Measurements from ENCODE around the gene CCDC198. TPM values are rescaled to one million over a fixed set of nuclear protein-coding genes. Genes with fewer than 3 reads are reported as not detected.
A peak's percentile ranks its signal among the peaks of the same experiment; 100 is the strongest.

Gene CCDC198
- total and polyA plus RNA-seq, 8 donors, result 0.30 to 1.3 TPM; not detected in 6

DNA sequence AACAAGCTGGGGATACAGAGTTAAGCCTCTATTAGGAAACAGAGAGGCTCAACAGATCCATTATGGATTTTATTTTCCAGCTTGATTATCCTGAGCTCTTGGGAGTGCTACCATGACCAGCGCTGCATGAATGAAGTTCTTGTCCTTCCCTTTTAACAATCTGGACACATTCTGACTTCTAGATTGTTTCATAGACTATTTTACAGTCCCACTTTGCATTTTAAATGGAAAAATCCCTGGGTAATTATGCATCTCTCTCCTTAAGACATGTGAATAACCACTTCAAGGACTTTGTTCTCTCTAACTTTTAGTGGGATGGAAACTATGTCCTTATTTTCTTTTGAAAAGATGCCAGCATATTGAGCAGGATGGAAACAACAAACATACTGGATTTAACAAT lies 2.0 kb downstream of the CCDC198 start:
- no peaks in the 10 kb centered on the region for H3K27me3 ChIP-seq
- no peak overlapping the region for H3K27ac ChIP-seq
- intact Hi-C loops (cut with DNase I; ENCODE audit: low total_unique reads), result no loop called here
- DNase-seq, result no peak
- H3K36me3 ChIP-seq, result no peaks in the 10 kb centered on the region
- peaks cover 0 to 5% (median 0%) of the 10 kb centered on the region in 4 donors for H3K4me1 ChIP-seq
- no peaks in the 10 kb centered on the region for H3K9me3 ChIP-seq
- TF ChIP-seq POLR2A (IDR thresholded peaks at IDR 0.05) (no peak), EP300 (IDR thresholded peaks at IDR 0.05) (no peak), POLR2AphosphoS5 (IDR thresholded peaks at IDR 0.05) (no peak)
- TF ChIP-seq, protein P1, sequence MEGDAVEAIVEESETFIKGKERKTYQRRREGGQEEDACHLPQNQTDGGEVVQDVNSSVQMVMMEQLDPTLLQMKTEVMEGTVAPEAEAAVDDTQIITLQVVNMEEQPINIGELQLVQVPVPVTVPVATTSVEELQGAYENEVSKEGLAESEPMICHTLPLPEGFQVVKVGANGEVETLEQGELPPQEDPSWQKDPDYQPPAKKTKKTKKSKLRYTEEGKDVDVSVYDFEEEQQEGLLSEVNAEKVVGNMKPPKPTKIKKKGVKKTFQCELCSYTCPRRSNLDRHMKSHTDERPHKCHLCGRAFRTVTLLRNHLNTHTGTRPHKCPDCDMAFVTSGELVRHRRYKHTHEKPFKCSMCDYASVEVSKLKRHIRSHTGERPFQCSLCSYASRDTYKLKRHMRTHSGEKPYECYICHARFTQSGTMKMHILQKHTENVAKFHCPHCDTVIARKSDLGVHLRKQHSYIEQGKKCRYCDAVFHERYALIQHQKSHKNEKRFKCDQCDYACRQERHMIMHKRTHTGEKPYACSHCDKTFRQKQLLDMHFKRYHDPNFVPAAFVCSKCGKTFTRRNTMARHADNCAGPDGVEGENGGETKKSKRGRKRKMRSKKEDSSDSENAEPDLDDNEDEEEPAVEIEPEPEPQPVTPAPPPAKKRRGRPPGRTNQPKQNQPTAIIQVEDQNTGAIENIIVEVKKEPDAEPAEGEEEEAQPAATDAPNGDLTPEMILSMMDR (IDR thresholded peaks at IDR 0.05), result no peak
- 77 to 94% (median 88%) methylated on average over 1 of the region's 1 CpG for WGBS, 5 donors
- H3K4me3 ChIP-seq, result no peak overlapping the region

DNA sequence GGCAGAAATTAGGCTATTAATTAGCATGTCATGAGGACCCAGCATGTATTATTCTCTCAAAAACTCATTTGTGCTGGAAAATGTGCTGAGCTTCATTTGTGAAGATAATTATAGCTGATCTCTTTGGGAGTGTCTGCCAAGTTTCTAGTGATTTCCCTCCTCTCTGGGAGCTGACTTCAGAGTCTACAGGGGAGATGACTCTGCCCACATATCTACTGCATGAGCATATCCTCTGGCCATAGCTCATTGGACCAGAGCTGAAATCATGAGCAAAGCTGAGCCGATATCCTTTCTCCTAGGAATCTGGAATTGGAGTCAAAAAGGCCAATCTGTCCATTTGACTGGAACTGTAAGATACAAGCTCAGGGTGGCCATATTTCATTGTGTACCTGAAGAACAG lies 5.9 kb downstream of the CCDC198 start:
- H3K4me1 ChIP-seq, result peaks cover 0 to 5% (median 0%) of the 10 kb centered on the region in 4 donors
- peak in 1 of 2 donors; percentile 47 for DNase-seq
- TF ChIP-seq EP300 (IDR thresholded peaks at IDR 0.05) (no peak), POLR2AphosphoS5 (IDR thresholded peaks at IDR 0.05) (no peak), POLR2A (IDR thresholded peaks at IDR 0.05) (no peak)
- TF ChIP-seq, protein P1 (IDR thresholded peaks at IDR 0.05), result no peak
- intact Hi-C loops (cut with DNase I; ENCODE audit: low total_unique reads), result loop anchor here (5.0 kb wide), 1 partner anchor 585 kb away; no protein-coding TSS in a partner anchor
- 53 to 84% (median 77%) methylated on average over 1 of the region's 1 CpG for WGBS, 5 donors
- no peaks in the 10 kb centered on the region for H3K36me3 ChIP-seq
- no peaks in the 10 kb centered on the region for H3K27me3 ChIP-seq
- H3K27ac ChIP-seq, result no peak overlapping the region
- H3K9me3 ChIP-seq, result no peaks in the 10 kb centered on the region
- no peak overlapping the region for H3K4me3 ChIP-seq

DNA sequence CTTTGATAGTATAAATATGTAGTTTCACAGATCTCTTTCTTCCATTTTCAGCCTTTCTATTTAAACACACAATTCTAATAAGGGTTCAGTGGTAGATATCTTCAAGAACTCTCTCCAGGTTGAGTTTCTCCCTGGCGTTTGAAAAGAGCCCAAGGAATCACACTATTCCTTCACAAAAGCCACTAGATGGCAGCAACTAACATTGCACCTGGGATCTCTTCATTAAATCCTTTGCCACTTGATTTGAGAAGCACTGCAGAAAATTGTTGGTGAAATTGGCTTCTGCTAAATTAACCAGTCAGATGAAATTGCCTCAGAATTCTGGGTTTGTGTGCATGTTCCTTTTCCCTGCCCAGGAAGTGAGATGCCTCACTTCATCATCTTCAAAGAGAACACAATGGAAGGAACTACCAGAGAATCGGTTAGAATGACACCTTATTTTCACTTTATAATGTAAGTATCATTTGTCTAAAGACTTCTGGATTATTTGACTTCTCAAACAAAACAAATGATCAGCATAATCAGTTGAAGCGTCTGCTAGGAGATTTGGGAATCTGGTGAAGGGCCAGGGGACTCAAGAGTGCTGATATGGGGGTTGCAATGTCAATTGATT lies 6.8 kb downstream of the CCDC198 start:
- peak in 1 of 2 donors; percentile 78 for DNase-seq
- H3K9me3 ChIP-seq, result no peaks in the 10 kb centered on the region
- no peaks in the 10 kb centered on the region for H3K36me3 ChIP-seq
- H3K4me3 ChIP-seq, result no peak overlapping the region
- intact Hi-C loops (cut with DNase I; ENCODE audit: low total_unique reads), result loop anchor here (5.0 kb wide), 1 partner anchor 585 kb away; no protein-coding TSS in a partner anchor
- TF ChIP-seq POLR2A (IDR thresholded peaks at IDR 0.05), result no peak
- TF ChIP-seq, protein P1 (IDR thresholded peaks at IDR 0.05), result peak in 4 of 7 experiments; percentile 17 to 48 (median 35)
- no peaks in the 10 kb centered on the region for H3K27me3 ChIP-seq
- H3K27ac ChIP-seq, result no peak overlapping the region
- H3K4me1 ChIP-seq, result peaks cover 0 to 5% (median 0%) of the 10 kb centered on the region in 4 donors
- 29 to 37% (median 34%) methylated on average over 3 of the region's 3 CpGs for WGBS, 5 donors

DNA sequence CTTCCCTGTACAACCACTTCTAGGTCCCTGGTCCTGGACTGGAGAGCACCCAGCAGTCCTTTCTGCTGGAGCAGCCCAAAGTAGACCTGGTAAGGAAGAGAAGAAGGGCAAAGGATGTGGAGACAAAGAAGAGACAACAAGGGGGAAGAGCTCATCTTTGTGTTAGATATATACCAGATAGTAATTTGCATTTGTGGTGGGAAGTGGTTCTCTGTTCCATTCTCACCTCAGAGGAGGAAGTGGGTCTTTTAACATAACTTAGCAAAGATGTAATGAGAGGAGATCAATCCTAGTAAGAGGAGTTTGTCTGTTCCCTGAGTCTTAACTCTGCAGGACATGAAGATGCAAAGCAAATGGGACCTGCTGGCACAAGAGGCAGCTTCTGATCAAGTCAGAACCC lies 8.0 kb downstream of the CCDC198 start:
- intact Hi-C loops (cut with DNase I; ENCODE audit: low total_unique reads), result loop anchor here (5.0 kb wide), 1 partner anchor 587 kb away; no protein-coding TSS in a partner anchor
- DNase-seq, result no peak
- Histone ChIP-seq H3K27me3 (no peaks in the 10 kb centered on the region), H3K4me3 (no peak overlapping the region), H3K36me3 (no peaks in the 10 kb centered on the region), H3K27ac (no peak overlapping the region), H3K9me3 (no peaks in the 10 kb centered on the region), H3K4me1 (peaks cover 0 to 5% (median 0%) of the 10 kb centered on the region in 4 donors)
- TF ChIP-seq, protein P1 (IDR thresholded peaks at IDR 0.05), result no peak
- TF ChIP-seq POLR2AphosphoS5 (IDR thresholded peaks at IDR 0.05) (no peak), POLR2A (IDR thresholded peaks at IDR 0.05) (no peak), EP300 (IDR thresholded peaks at IDR 0.05) (no peak)
